Mucosa of descending colon (tissue), 3 donors: ENCODE results near the gene FASTKD1. TPM values are rescaled to one million over a fixed set of nuclear protein-coding genes. Genes with fewer than 3 reads are reported as not detected.
"Not testable (repeated sequence)": the region's sequence is repeated elsewhere in the genome, so short reads cannot be mapped to it uniquely, and the experiment has no call there.

Experiments used
- ATAC-seq: fragments of 200-7000 bp; cut with Tn5 transposase; one replicate; pipeline ENCODE4 v1.9.1; 2020; ENCODE audit warnings: mild to moderate bottlenecking, moderate library complexity
- DNase-seq, 3 donors: peaks; one replicate each; pipeline ENCODE4 v3.0.0-alpha.2; 2020
- H3K36me3 ChIP-seq: fragments of 200-600 bp; one replicate; pipeline ENCODE4 v1.8.0; 2021; ENCODE audit warnings: low read depth, mild to moderate bottlenecking
- H3K4me1 ChIP-seq: fragments of 200-600 bp; one replicate; pipeline ENCODE4 v1.8.0; 2021; ENCODE audit warnings: low read depth, mild to moderate bottlenecking
- H3K4me3 ChIP-seq: fragments of 200-600 bp; one replicate; pipeline ENCODE4 v1.8.0; 2021; ENCODE audit warnings: mild to moderate bottlenecking
- H3K9me3 ChIP-seq: fragments of 200-600 bp; one replicate; pipeline ENCODE4 v1.8.0; 2021; ENCODE audit warnings: mild to moderate bottlenecking
- intact Hi-C, 2 donors: fragments of 100-400 bp; cut with DNase I in 1 of 2; cut with micrococcal nuclease in 1 of 2; formaldehyde crosslinking; loops; one replicate each; pipeline versions ENCODE4 v1.11.0 to v1.11.1; 2022; cut with DNase I, micrococcal nuclease
- total RNA-seq, 3 donors: library from RNA; stranded (reverse); fragmentation: NEBNext Ultra II Directional in 2 of 3; extraction: Animal tissue kit (Norgen Biotek cat#: 25700) in 2 of 3; gene quantifications; one replicate each; pipeline versions ENCODE4 v1.2.1 to v1.2.4, GENCODE V29; 2021 to 2023
- TF ChIP-seq, protein P1 (sequence below): fragments of 200-600 bp; IDR thresholded peaks from one replicate; pipeline ENCODE4 v1.8.0; 2022; ENCODE audit warnings: antibody characterized with exemption, mild to moderate bottlenecking
- donor health status: DM: no; HTN: no; CAD: no; lungs with moderate emphysema.
- donor health status: DM: no; HTN: no; CAD: no.
- donor health status: DM: no; HTN: yes; CAD: no.

FASTKD1 gene
- total RNA-seq, 3 donors from 2014 or later, result 44.4 to 70.5 (median 58.6) TPM

DNA sequence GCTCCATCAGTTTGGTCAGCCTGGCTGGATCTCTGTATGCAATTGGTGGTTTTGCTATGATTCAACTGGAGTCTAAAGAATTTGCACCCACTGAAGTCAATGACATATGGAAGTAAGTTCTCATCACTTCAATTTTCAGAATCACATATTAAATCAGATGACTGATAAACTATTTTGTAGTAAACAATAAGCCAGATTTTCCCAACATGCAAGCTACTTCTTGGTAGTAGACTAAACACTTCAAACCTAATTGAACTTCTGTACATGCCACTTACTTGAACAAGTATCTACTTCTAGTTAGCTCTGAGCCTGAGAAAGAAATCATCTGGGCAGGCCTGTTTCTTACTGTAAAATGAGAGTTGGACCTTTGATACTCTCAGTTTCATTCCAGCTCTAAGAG lies 52.8 kb downstream of the FASTKD1 start:
- Histone ChIP-seq H3K36me3 (no peaks in the 10 kb centered on the region), H3K9me3 (no peaks in the 10 kb centered on the region), H3K4me1 (no peaks in the 10 kb centered on the region), H3K4me3 (no peak overlapping the region)
- intact Hi-C loops, result no loop called here
- ATAC-seq, result no peak
- DNase-seq, result no peak
- TF ChIP-seq, protein P1, sequence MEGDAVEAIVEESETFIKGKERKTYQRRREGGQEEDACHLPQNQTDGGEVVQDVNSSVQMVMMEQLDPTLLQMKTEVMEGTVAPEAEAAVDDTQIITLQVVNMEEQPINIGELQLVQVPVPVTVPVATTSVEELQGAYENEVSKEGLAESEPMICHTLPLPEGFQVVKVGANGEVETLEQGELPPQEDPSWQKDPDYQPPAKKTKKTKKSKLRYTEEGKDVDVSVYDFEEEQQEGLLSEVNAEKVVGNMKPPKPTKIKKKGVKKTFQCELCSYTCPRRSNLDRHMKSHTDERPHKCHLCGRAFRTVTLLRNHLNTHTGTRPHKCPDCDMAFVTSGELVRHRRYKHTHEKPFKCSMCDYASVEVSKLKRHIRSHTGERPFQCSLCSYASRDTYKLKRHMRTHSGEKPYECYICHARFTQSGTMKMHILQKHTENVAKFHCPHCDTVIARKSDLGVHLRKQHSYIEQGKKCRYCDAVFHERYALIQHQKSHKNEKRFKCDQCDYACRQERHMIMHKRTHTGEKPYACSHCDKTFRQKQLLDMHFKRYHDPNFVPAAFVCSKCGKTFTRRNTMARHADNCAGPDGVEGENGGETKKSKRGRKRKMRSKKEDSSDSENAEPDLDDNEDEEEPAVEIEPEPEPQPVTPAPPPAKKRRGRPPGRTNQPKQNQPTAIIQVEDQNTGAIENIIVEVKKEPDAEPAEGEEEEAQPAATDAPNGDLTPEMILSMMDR, result no peak

DNA sequence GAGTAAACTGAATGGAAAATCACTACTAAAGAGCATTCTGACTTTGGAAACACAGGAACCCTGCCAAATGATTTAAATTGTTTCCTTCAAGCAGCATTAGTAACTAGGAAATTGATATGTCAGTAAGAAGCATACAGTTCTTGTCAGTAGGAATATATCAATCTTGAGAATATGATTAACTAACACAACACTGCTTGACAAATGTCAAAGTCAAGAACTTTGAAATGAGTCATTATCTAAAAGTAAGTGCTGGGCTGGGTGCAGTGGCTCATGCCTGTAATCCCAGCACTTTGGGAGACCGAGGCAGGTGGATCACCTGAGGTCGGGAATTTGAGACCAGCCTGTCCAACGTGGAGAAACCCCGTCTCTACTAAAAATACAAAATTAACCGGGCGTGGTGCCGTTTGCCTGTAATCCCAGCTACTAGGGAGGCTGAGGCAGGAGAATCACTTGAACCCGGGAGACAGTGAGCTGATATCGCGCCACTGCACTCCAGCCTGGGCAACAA lies 57.1 kb downstream of the FASTKD1 start:
- H3K9me3 ChIP-seq, ATAC-seq, DNase-seq, H3K4me1 ChIP-seq, H3K4me3 ChIP-seq, H3K36me3 ChIP-seq, intact Hi-C loops: not testable (repeated sequence)

DNA sequence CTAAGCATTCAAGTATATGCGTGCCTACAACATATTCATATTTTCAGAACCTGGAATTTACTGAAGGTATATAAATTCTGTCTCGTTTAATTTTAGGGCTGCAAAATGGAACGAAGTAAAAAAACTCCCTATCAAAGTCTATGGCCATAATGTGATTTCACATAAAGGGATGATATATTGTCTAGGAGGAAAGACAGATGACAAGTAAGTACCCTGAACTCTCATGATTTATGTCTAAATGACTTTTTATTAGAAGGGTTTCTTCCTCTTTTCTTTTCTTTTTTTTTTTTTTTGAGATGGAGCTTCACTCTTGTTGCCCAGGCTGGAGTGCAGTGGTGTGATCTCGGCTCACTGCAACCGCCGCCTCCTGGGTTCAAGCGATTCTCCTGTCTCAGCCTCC lies 58.9 kb downstream of the FASTKD1 start:
- DNase-seq, H3K36me3 ChIP-seq, H3K9me3 ChIP-seq, ATAC-seq, H3K4me1 ChIP-seq, H3K4me3 ChIP-seq, intact Hi-C loops: not testable (repeated sequence)

DNA sequence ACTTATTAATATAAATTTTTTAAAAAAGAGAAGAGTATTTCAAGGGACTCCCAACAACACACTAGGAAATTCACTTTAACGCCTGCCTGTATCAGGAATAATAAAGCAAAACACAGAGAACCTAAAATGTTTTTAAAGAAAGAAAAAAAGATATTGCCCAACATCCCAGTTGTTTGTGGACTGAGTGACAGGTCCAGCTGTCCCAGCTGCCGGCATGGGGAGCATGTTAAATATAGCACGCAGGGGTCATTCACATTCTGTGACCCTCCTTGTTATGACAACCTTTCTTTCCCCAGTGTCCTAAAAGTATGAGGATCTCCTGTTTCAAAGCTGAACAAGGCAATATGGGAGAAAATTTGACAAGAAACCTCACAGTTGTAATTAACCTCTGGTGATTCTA lies 59.7 kb downstream of the FASTKD1 start:
- no peak for DNase-seq
- Histone ChIP-seq H3K4me3 (no peak overlapping the region), H3K4me1 (no peaks in the 10 kb centered on the region), H3K36me3 (no peaks in the 10 kb centered on the region), H3K9me3 (no peaks in the 10 kb centered on the region)
- ATAC-seq, result no peak
- intact Hi-C loops, result no loop called here
- TF ChIP-seq, protein P1, result no peak

DNA sequence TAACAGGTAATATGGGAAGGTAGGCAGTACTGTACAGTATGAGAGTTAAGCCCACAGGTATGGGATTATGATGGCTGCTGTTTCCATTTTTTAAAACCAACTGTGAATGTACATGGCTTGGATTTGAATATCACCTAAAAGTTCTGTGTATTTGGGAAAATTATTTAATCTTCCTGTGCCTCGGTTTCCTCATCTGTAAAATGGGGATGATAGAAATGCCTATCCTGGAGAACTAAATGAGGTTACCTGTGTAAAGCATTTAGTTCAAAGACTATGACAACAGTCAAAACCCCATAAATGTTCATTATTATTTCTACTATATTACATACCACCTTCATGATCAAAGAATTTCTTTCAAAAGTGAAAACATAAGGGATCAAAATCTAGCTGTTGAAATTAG lies 60.6 kb downstream of the FASTKD1 start:
- Histone ChIP-seq H3K4me3 (no peak overlapping the region), H3K9me3 (no peaks in the 10 kb centered on the region), H3K4me1 (no peaks in the 10 kb centered on the region), H3K36me3 (no peaks in the 10 kb centered on the region)
- no peak for DNase-seq
- TF ChIP-seq, protein P1, result no peak
- intact Hi-C loops, result no loop called here
- ATAC-seq, result no peak

DNA sequence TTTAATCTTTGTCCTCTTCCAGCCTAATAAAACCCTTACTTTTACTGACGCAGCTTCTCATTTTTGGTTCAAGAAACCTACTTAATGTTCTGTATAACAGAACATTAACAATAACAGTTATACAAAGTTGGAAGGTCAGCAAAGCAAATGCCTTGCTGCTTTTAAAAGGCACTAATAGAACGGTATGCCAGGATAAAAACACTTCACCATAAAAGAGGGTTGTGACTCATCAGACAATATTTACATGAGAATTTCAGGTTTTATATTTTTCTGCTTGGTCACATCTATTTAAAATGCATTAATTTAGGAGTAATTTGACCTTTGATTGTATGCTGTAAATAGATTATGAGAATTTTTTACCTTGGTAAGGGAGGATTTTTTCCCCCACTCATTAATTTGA lies 61.1 kb downstream of the FASTKD1 start:
- TF ChIP-seq, protein P1, result no peak

DNA sequence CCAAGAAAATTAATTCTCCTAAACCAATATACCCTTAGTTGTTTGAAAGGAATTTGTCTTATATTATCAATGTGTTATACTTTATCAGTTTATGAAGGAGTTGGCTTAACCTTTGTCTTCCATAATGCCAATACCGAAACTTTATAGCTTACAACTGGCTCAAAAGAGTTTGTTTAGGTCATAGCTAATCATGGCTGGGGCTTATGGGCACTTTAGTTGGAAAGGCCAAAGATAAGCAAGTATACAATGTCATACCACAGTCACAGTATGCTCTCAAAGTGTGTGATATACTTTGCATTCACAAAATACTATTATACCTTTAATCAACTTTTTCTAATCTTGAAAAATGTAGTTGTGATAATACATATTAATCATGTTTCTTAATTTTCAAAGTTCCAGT lies 61.8 kb downstream of the FASTKD1 start:
- ATAC-seq, result no peak
- no peak for DNase-seq
- TF ChIP-seq, protein P1, result no peak
- intact Hi-C loops, result no loop called here
- H3K4me1 ChIP-seq, result no peaks in the 10 kb centered on the region
- H3K36me3 ChIP-seq, result no peaks in the 10 kb centered on the region
- H3K9me3 ChIP-seq, result no peaks in the 10 kb centered on the region
- no peak overlapping the region for H3K4me3 ChIP-seq

More for the DNA sequence above, 61.1 kb downstream of the FASTKD1 start:
- DNase-seq (no peak), ATAC-seq (no peak)
- no peak overlapping the region for H3K4me3 ChIP-seq
- no peaks in the 10 kb centered on the region for H3K9me3 ChIP-seq
- no peaks in the 10 kb centered on the region for H3K36me3 ChIP-seq
- intact Hi-C loops, result no loop called here
- H3K4me1 ChIP-seq, result no peaks in the 10 kb centered on the region
